GM23338 (cell line): ENCODE measurements around the gene RPL28. TPM values are rescaled to one million over a fixed set of nuclear protein-coding genes. Genes with fewer than 3 reads are reported as not detected.
A peak's percentile ranks its signal among the peaks of the same experiment; 100 is the strongest.

ENCODE experiments used
- ATAC-seq: fragments of 200-7000 bp; cut with Tn5 transposase; 3 replicates; pipeline ENCODE4 v1.9.1; 2020
- DNase-seq: peaks from one replicate; pipeline ENCODE4 v3.0.0-alpha.2; 2015; ENCODE audit warnings: low spot score
- H2AFZ ChIP-seq: fragments of 200-600 bp; sonication (generic); 2 replicates; pipeline ENCODE4 v1.8.0; 2016; ENCODE audit warnings: antibody characterized with exemption, mild to moderate bottlenecking, moderate library complexity
- H3F3A ChIP-seq: fragments of 200-600 bp; sonication (generic); replicated peaks from 2 replicates; pipeline ENCODE4 v1.8.0; 2017; ENCODE audit warnings: antibody characterized with exemption, mixed run types, low read depth
- H3K27ac ChIP-seq: fragments of 200-600 bp; sonication (generic); 2 replicates; pipeline ENCODE4 v1.6.1; 2016; ENCODE audit warnings: low read depth
- H3K27me3 ChIP-seq: fragments of 200-600 bp; sonication (generic); 2 replicates; pipeline ENCODE4 v1.8.0; 2016; ENCODE audit warnings: mild to moderate bottlenecking, mixed run types, moderate library complexity; ENCODE audit not compliant: insufficient read depth
- H3K36me3 ChIP-seq: fragments of 200-600 bp; sonication (generic); 2 replicates; pipeline ENCODE4 v1.8.0; 2016; ENCODE audit warnings: mild to moderate bottlenecking; ENCODE audit not compliant: insufficient read depth
- H3K4me1 ChIP-seq: fragments of 200-600 bp; sonication (generic); 2 replicates; pipeline ENCODE4 v1.8.0; 2016; ENCODE audit warnings: mild to moderate bottlenecking, moderate library complexity; ENCODE audit not compliant: insufficient read depth
- H3K4me2 ChIP-seq: fragments of 200-600 bp; sonication (generic); 2 replicates; pipeline ENCODE4 v1.7.1; 2017; ENCODE audit warnings: mixed run types
- H3K4me3 ChIP-seq: fragments of 200-600 bp; sonication (generic); 2 replicates; pipeline ENCODE4 v1.6.1; 2016; ENCODE audit warnings: mixed run types
- H3K79me2 ChIP-seq: fragments of 200-600 bp; sonication (generic); replicated peaks from 2 replicates; pipeline ENCODE4 v1.8.0; 2017; ENCODE audit warnings: mild to moderate bottlenecking; ENCODE audit not compliant: insufficient read depth
- H3K9me2 ChIP-seq: fragments of 200-600 bp; sonication (generic); 2 replicates; pipeline ENCODE4 v1.8.0; 2017; ENCODE audit not compliant: insufficient read depth
- H4K20me1 ChIP-seq: fragments of 200-600 bp; sonication (generic); replicated peaks from 2 replicates; pipeline ENCODE4 v1.8.0; 2017; ENCODE audit warnings: mild to moderate bottlenecking; ENCODE audit not compliant: insufficient read depth
- H3K27ac Mint-ChIP-seq: 2 replicates; pipeline ENCODE4 v1.8.0; 2020; ENCODE audit warnings: inconsistent platforms, mild to moderate bottlenecking, moderate library complexity, mixed read lengths
- H3K27me3 Mint-ChIP-seq: 3 replicates; pipeline ENCODE4 v1.8.0; 2022; ENCODE audit warnings: low read depth, mild to moderate bottlenecking, moderate library complexity, mixed read lengths, inconsistent platforms; ENCODE audit not compliant: insufficient read depth, poor library complexity
- H3K36me3 Mint-ChIP-seq: 3 replicates; pipeline ENCODE4 v1.8.0; 2021; ENCODE audit warnings: low read depth, mild to moderate bottlenecking, inconsistent platforms, moderate library complexity, mixed read lengths
- H3K4me1 Mint-ChIP-seq: 3 replicates; pipeline ENCODE4 v1.8.0; 2020; ENCODE audit warnings: mild to moderate bottlenecking, inconsistent platforms, mixed read lengths
- H3K4me3 Mint-ChIP-seq: 3 replicates; pipeline ENCODE4 v1.8.0; 2021; ENCODE audit warnings: moderate library complexity, mild to moderate bottlenecking, inconsistent platforms, mixed read lengths
- H3K9me3 Mint-ChIP-seq: 3 replicates; pipeline ENCODE4 v1.8.0; 2020; ENCODE audit warnings: moderate library complexity, mild to moderate bottlenecking, inconsistent platforms, mixed read lengths
- CTCF ChIP-seq, 2 experiments: fragments of 200-600 bp in 1 of 2; sonication (generic) in 1 of 2; conservative IDR thresholded peaks; 2 replicates each; pipeline versions ENCODE4 v1.5.1 to v1.6.1; 2016 to 2017; ENCODE audit warnings: antibody characterized with exemption in 2 of 2, low read depth in 2 of 2, mild to moderate bottlenecking in 2 of 2, moderate library complexity in 1 of 2
- EZH2 ChIP-seq: fragments of 200-600 bp; sonication (generic); IDR thresholded peaks from one replicate; pipeline ENCODE4 v1.8.0; 2017; ENCODE audit warnings: antibody characterized with exemption, mild to moderate bottlenecking, low read depth; ENCODE audit not compliant: unreplicated experiment
- NANOG ChIP-seq: IDR thresholded peaks from 2 replicates; pipeline ENCODE4 v1.6.1; 2016; ENCODE audit warnings: antibody characterized with exemption, borderline replicate concordance
- STAT1 ChIP-seq: IDR thresholded peaks from one replicate; pipeline ENCODE4 v1.6.1; 2016; ENCODE audit warnings: antibody characterized with exemption; ENCODE audit not compliant: unreplicated experiment
- ZNF331 ChIP-seq: fragments of 250-450 bp; sonication (Bioruptor Pico); IDR thresholded peaks from 2 replicates; pipeline ENCODE4 v1.5.0; 2020; ENCODE audit warnings: low read depth, mild to moderate bottlenecking, moderate library complexity
- ZNF462 ChIP-seq: fragments of 250-450 bp; sonication (Bioruptor Pico); IDR thresholded peaks from 2 replicates; pipeline ENCODE4 v1.5.0; 2020; ENCODE audit warnings: mild to moderate bottlenecking, moderate library complexity
- polyA plus RNA-seq: library from polyadenylated mRNA; unstranded; fragments of >200 nt; fragmentation: Nextera tagmentation; extraction: Ambion mirVana; gene quantifications from 2 replicates; pipeline ENCODE4 v1.2.1, GENCODE V29; 2016
- total RNA-seq: library from RNA; depleted of rRNA; stranded (reverse); fragments of >200 nt; shearing (Covaris generic); gene quantifications from 2 replicates; pipeline ENCODE4 v1.2.3, GENCODE V29; 2014

Gene RPL28
- total and polyA plus RNA-seq, 2 experiments from 2014 or later = 737 to 1,528 TPM

- peaks cover 14% of the 10 kb centered on the region for H3F3A ChIP-seq
- H3K9me3 Mint-ChIP-seq = no peaks in the 10 kb centered on the region; the same call in none of the 3 replicates
- H3K27ac ChIP-seq = no peak within 1 kb of the TSS
- no peaks in the 10 kb centered on the region for H3K9me2 ChIP-seq
- peaks cover 22% of the 10 kb centered on the region for H3K4me1 Mint-ChIP-seq
- H3K27me3 ChIP-seq = peaks cover 94% of the 10 kb centered on the region
- H3K27ac Mint-ChIP-seq = no peak within 1 kb of the TSS
- ATAC-seq (peak; percentile 2; the same call in 2 of the 3 replicates), DNase-seq (peak; percentile 69)
- H3K4me2 ChIP-seq = peak within 1 kb of the TSS; percentile 87
- no peaks in the 10 kb centered on the region for H3K36me3 ChIP-seq
- H3K27me3 Mint-ChIP-seq = peaks cover 76% of the 10 kb centered on the region
- H3K79me2 ChIP-seq = no peaks in the 10 kb centered on the region
- H3K36me3 Mint-ChIP-seq = no peaks in the 10 kb centered on the region; the same call in 2 of the 3 replicates
- peaks cover 12% of the 10 kb centered on the region; the same call in 1 of the 2 replicates for H3K4me1 ChIP-seq
- H3K4me3 Mint-ChIP-seq = peak within 1 kb of the TSS; percentile 76
- no peaks in the 10 kb centered on the region for H4K20me1 ChIP-seq
- H3K4me3 ChIP-seq = peak within 1 kb of the TSS; percentile 67
- no peak within 1 kb of the TSS for H2AFZ ChIP-seq
- TF ChIP-seq EZH2 = peak; percentile 66
- TF ChIP-seq CTCF (conservative IDR thresholded peaks at IDR 0.05; ENCODE audit: low read depth in 2 of 2) = no peak; a peak in 1 of 4 replicates
Observed at GRCh38 chr19:55443045-55443823, 57.5 kb downstream of the RPL28 start, which contains the start of gene SHISA7. Gene SHISA7, minus strand, starts transcription at chr19:55443300. Its CDS starts 437 bp downstream, at chr19:55442863.

GRCh38 chr19:55443824-55444480 is 58.2 kb downstream of the RPL28 start:
- Histone ChIP-seq H3K4me3 (peak overlapping the region; percentile 54; the same call in 1 of the 2 replicates), H3K27me3 (peaks cover 88% of the 10 kb centered on the region), H3F3A (peaks cover 14% of the 10 kb centered on the region), H3K79me2 (no peaks in the 10 kb centered on the region), H4K20me1 (no peaks in the 10 kb centered on the region), H3K9me2 (no peaks in the 10 kb centered on the region), H3K4me2 (peak overlapping the region; percentile 77; the same call in 1 of the 2 replicates), H3K36me3 (no peaks in the 10 kb centered on the region), H2AFZ (no peak overlapping the region), H3K27ac (no peak overlapping the region), H3K4me1 (peaks cover 12% of the 10 kb centered on the region; the same call in 1 of the 2 replicates)
- Mint-ChIP-seq H3K9me3 (no peaks in the 10 kb centered on the region; the same call in none of the 3 replicates), H3K36me3 (no peaks in the 10 kb centered on the region; the same call in 2 of the 3 replicates), H3K27ac (no peak overlapping the region), H3K4me1 (peaks cover 22% of the 10 kb centered on the region), H3K4me3 (peak overlapping the region; percentile 76; the same call in 2 of the 3 replicates), H3K27me3 (peaks cover 69% of the 10 kb centered on the region)
- ATAC-seq = no peak
- DNase-seq = no peak
- TF ChIP-seq ZNF462 (CRISPR knock-in tag) (no peak), EZH2 (peak; percentile 34), ZNF331 (no peak), NANOG (no peak), STAT1 (no peak), CTCF (conservative IDR thresholded peaks at IDR 0.05; ENCODE audit: low read depth in 2 of 2) (no peak)
